HCT116 (cell line): ENCODE data around the gene TSPAN5.

Source experiments
- CTCF ChIP-seq, 3 experiments: fragments of 200-600 bp in 1 of 3; sonication (generic) in 1 of 3; IDR thresholded peaks in 2 of 3; conservative IDR thresholded peaks in 1 of 3; 2 replicates each; pipeline ENCODE4 v1.5.1; 2012 to 2017; ENCODE audit warnings: low read depth in 2 of 3, low read length in 2 of 3, antibody characterized with exemption in 1 of 3, borderline replicate concordance in 1 of 3, control low read depth in 1 of 3, mild to moderate bottlenecking in 1 of 3, mixed read lengths in 1 of 3, mixed run types in 1 of 3, moderate library complexity in 1 of 3; ENCODE audit not compliant: insufficient read depth in 1 of 3
- ELF1 ChIP-seq: IDR thresholded peaks from 2 replicates; pipeline ENCODE4 v1.6.1; 2012; ENCODE audit warnings: low read depth, borderline replicate concordance
- FOSL1 ChIP-seq: IDR thresholded peaks from 2 replicates; pipeline ENCODE4 v1.6.1; 2012; ENCODE audit warnings: low read depth
- POLR2A ChIP-seq: IDR thresholded peaks from 2 replicates; pipeline ENCODE4 v1.7.0; 2011; ENCODE audit warnings: borderline replicate concordance; ENCODE audit not compliant: insufficient read depth, insufficient read length; ENCODE audit errors: extremely low read depth
- POLR2AphosphoS5 ChIP-seq: IDR thresholded peaks from 2 replicates; pipeline ENCODE4 v1.6.1; 2011; ENCODE audit warnings: mild to moderate bottlenecking, low read depth, low read length, moderate library complexity
- RAD21 ChIP-seq: IDR thresholded peaks from 2 replicates; pipeline ENCODE4 v1.6.1; 2012; ENCODE audit warnings: low read depth, mild to moderate bottlenecking
- TCF7L2 ChIP-seq: IDR thresholded peaks from 2 replicates; pipeline ENCODE4 v1.7.0; 2011; ENCODE audit warnings: borderline replicate concordance, inconsistent platforms; ENCODE audit not compliant: insufficient read depth, insufficient read length; ENCODE audit errors: extremely low read depth
- ZFX ChIP-seq: fragments of 450-650 bp; IDR thresholded peaks from 2 replicates; pipeline ENCODE4 v1.6.1; 2017
- TF ChIP-seq, protein P1 (sequence below): IDR thresholded peaks from 2 replicates; pipeline ENCODE4 v1.6.1; 2012; ENCODE audit warnings: low read depth

DNA sequence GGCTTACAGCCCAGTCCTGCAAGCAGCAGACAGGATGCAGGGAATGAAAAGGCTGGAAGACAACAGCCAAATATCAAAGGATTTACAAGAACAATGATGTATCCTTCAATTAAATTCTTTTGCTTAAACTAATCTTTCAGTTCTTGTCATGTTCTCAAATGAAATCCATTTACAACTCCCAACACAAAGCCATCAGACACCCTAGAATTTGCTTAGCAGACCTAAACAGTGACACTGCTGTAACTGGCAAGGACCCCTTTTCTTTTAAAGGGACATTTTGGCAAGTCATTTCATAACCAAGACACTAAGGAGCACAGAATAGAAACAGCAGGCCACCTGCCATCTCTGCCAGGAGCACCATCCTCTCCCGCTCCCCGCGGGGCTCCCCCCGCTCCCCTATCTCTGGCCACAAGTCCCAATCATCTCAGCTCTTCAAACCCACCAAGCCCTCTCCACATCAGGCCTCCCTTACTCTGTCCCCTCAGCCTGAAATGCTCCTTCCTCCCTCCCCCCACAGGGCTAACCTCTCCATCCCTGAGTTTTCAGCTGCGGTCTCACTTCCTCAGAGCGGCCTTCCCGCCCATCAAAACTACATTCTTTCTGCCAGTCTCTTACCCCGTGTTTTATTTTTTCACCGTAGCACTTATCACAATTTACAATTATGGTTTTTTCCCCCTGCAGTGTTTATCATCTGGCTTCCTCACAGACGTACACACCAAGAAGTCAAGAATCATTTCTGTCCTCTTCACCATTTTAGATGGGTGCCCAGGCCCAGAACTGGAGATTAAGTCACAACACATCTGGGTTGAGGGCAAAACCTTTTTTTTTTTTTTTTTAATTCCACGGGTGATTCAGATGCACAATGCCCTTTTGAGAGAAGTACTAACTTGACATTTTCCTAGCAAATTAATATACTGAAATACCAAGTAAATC lies 45.8 kb downstream of the TSPAN5 start:
- TF ChIP-seq CTCF (IDR thresholded peaks at IDR 0.05 in 2 of 3, conservative IDR thresholded peaks at IDR 0.05 in 1 of 3; ENCODE audit: borderline replicate concordance in 1 of 3, insufficient read depth in 1 of 3, low read depth in 2 of 3, low read length in 2 of 3) (no peak), POLR2A (no peak), TCF7L2 (no peak), POLR2AphosphoS5 (no peak), ELF1 (no peak), FOSL1 (no peak), ZFX (no peak), RAD21 (no peak)
- TF ChIP-seq, protein P1, sequence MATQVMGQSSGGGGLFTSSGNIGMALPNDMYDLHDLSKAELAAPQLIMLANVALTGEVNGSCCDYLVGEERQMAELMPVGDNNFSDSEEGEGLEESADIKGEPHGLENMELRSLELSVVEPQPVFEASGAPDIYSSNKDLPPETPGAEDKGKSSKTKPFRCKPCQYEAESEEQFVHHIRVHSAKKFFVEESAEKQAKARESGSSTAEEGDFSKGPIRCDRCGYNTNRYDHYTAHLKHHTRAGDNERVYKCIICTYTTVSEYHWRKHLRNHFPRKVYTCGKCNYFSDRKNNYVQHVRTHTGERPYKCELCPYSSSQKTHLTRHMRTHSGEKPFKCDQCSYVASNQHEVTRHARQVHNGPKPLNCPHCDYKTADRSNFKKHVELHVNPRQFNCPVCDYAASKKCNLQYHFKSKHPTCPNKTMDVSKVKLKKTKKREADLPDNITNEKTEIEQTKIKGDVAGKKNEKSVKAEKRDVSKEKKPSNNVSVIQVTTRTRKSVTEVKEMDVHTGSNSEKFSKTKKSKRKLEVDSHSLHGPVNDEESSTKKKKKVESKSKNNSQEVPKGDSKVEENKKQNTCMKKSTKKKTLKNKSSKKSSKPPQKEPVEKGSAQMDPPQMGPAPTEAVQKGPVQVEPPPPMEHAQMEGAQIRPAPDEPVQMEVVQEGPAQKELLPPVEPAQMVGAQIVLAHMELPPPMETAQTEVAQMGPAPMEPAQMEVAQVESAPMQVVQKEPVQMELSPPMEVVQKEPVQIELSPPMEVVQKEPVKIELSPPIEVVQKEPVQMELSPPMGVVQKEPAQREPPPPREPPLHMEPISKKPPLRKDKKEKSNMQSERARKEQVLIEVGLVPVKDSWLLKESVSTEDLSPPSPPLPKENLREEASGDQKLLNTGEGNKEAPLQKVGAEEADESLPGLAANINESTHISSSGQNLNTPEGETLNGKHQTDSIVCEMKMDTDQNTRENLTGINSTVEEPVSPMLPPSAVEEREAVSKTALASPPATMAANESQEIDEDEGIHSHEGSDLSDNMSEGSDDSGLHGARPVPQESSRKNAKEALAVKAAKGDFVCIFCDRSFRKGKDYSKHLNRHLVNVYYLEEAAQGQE: no peak
